SK-N-SH treated with all-trans-retinoic acid at 6 μM for 48 hours (cell line): ENCODE measurements around the gene QPRT.
"Not testable (repeated sequence)": the region's sequence is repeated elsewhere in the genome, so short reads cannot be mapped to it uniquely, and the experiment has no call there.

Experiments used
- ATAC-seq: fragments of 200-7000 bp; cut with Tn5 transposase; 3 replicates; pipeline ENCODE4 v1.9.1; 2020; ENCODE audit warnings: mild to moderate bottlenecking, moderate library complexity
- BACH2 ChIP-seq: fragments of 250-450 bp; sonication (Bioruptor Pico); IDR thresholded peaks from 2 replicates; pipeline ENCODE4 v1.9.0; 2021; ENCODE audit warnings: mild to moderate bottlenecking, borderline replicate concordance
- CREB5 ChIP-seq: fragments of 250-450 bp; sonication (Bioruptor Pico); IDR thresholded peaks from 2 replicates; pipeline ENCODE4 v1.5.1; 2020; ENCODE audit warnings: low read depth, mild to moderate bottlenecking, moderate library complexity
- CSRNP3 ChIP-seq: fragments of 250-450 bp; sonication (Bioruptor Pico); IDR thresholded peaks from 2 replicates; pipeline ENCODE4 v1.5.1; 2021; ENCODE audit warnings: mild to moderate bottlenecking, moderate library complexity
- ESRRG ChIP-seq: fragments of 250-450 bp; sonication (Bioruptor Pico); IDR thresholded peaks from 2 replicates; pipeline ENCODE4 v1.6.1; 2021; ENCODE audit warnings: mild to moderate bottlenecking
- GLIS3 ChIP-seq: fragments of 250-450 bp; sonication (Bioruptor Pico); IDR thresholded peaks from 2 replicates; pipeline ENCODE4 v1.5.0; 2020; ENCODE audit warnings: mild to moderate bottlenecking, moderate library complexity
- ISL1 ChIP-seq: fragments of 250-450 bp; sonication (Bioruptor Pico); IDR thresholded peaks from 2 replicates; pipeline ENCODE4 v2.1.2; 2022; ENCODE audit warnings: mild to moderate bottlenecking, moderate library complexity
- PATZ1 ChIP-seq: fragments of 250-450 bp; sonication (Bioruptor Pico); IDR thresholded peaks from 2 replicates; pipeline ENCODE4 v1.8.0; 2020; ENCODE audit warnings: mild to moderate bottlenecking, moderate library complexity, borderline replicate concordance
- PPARA ChIP-seq: fragments of 250-450 bp; sonication (Bioruptor Pico); IDR thresholded peaks from 2 replicates; pipeline ENCODE4 v1.5.0; 2020; ENCODE audit warnings: mild to moderate bottlenecking, borderline replicate concordance
- RARB ChIP-seq: fragments of 250-450 bp; sonication (Bioruptor Pico); IDR thresholded peaks from 2 replicates; pipeline ENCODE4 v1.8.0; 2021; ENCODE audit warnings: mild to moderate bottlenecking, moderate library complexity
- SNAI2 ChIP-seq: fragments of 250-450 bp; sonication (Bioruptor Pico); IDR thresholded peaks from 2 replicates; pipeline ENCODE4 v1.5.0; 2020; ENCODE audit warnings: mild to moderate bottlenecking, moderate library complexity
- TCF4 ChIP-seq: fragments of 250-450 bp; sonication (Bioruptor Pico); IDR thresholded peaks from 2 replicates; pipeline ENCODE4 v1.8.0; 2021; ENCODE audit warnings: mild to moderate bottlenecking, moderate library complexity, borderline replicate concordance
- TSHZ2 ChIP-seq: fragments of 250-450 bp; sonication (Bioruptor Pico); IDR thresholded peaks from 2 replicates; pipeline ENCODE4 v1.5.0; 2020; ENCODE audit warnings: mild to moderate bottlenecking, moderate library complexity
- ZC3H10 ChIP-seq: fragments of 250-450 bp; sonication (Bioruptor Pico); IDR thresholded peaks from 2 replicates; pipeline ENCODE4 v1.5.1; 2021; ENCODE audit warnings: mild to moderate bottlenecking, moderate library complexity
- ZFP3 ChIP-seq: fragments of 250-450 bp; sonication (Bioruptor Pico); IDR thresholded peaks from 2 replicates; pipeline ENCODE4 v1.5.0; 2020; ENCODE audit warnings: mild to moderate bottlenecking, moderate library complexity
- ZFP30 ChIP-seq: fragments of 450-650 bp; formaldehyde crosslinking; IDR thresholded peaks from 2 replicates; pipeline ENCODE4 v1.5.0; 2022; ENCODE audit warnings: mild to moderate bottlenecking, moderate library complexity
- ZNF70 ChIP-seq: fragments of 450-650 bp; formaldehyde crosslinking; IDR thresholded peaks from 2 replicates; pipeline ENCODE4 v1.5.0; 2020; ENCODE audit warnings: mild to moderate bottlenecking, moderate library complexity

The QPRT gene

GRCh38 chr16:29678691-29679267, at the start of gene QPRT:
QPRT (plus strand) TSS chr16:29679180; CDS start chr16:29679198, 18 bp downstream.
- no peak for TF ChIP-seq ZC3H10 (CRISPR knock-in tag)
- TF ChIP-seq ZFP30 (CRISPR knock-in tag) = no peak
- TF ChIP-seq TSHZ2 = no peak
- TF ChIP-seq GLIS3 (CRISPR knock-in tag) = no peak
- TF ChIP-seq ESRRG (CRISPR knock-in tag) = no peak
- no peak for TF ChIP-seq CREB5 (CRISPR knock-in tag)
- no peak for TF ChIP-seq PPARA (CRISPR knock-in tag)
- no peak for TF ChIP-seq TCF4 (CRISPR knock-in tag)
- TF ChIP-seq PATZ1 = no peak
- TF ChIP-seq ISL1 (CRISPR knock-in tag) = no peak
- no peak for TF ChIP-seq RARB (CRISPR knock-in tag)
- no peak for TF ChIP-seq CSRNP3 (CRISPR knock-in tag)
- TF ChIP-seq ZNF70 = no peak
- TF ChIP-seq BACH2 (CRISPR knock-in tag) = no peak
- no peak for TF ChIP-seq ZFP3 (CRISPR knock-in tag)
- ATAC-seq = peak; percentile 93

GRCh38 chr16:29629318-29629717, 49.7 kb upstream of the QPRT start:
- ATAC-seq = 0 out of 3 replicates have a peak, but pooled peaks have one; percentile 14

GRCh38 chr16:29631658-29632057, 47.3 kb upstream of the QPRT start:
- ATAC-seq = not testable (repeated sequence)

GRCh38 chr16:29635902-29636301, 43.1 kb upstream of the QPRT start:
- ATAC-seq = not testable (repeated sequence)

GRCh38 chr16:29636368-29636767, 42.6 kb upstream of the QPRT start:
- ATAC-seq = peak; percentile 74

GRCh38 chr16:29638751-29639150, 40.2 kb upstream of the QPRT start:
- ATAC-seq = not testable (repeated sequence)

GRCh38 chr16:29641561-29641960, 37.4 kb upstream of the QPRT start:
- TF ChIP-seq SNAI2 (CRISPR knock-in tag) = no peak
- TF ChIP-seq ISL1 (CRISPR knock-in tag) = no peak
- no peak for TF ChIP-seq BACH2 (CRISPR knock-in tag)
- no peak for TF ChIP-seq RARB (CRISPR knock-in tag)
- TF ChIP-seq ZFP3 (CRISPR knock-in tag) = no peak
- TF ChIP-seq ESRRG (CRISPR knock-in tag) = no peak
- no peak; the same call in 2 of the 3 replicates for ATAC-seq
